ENCODE results near the gene DISC1.
"Not testable (repeated sequence)": the region's sequence is repeated elsewhere in the genome, so short reads cannot be mapped to it uniquely, and the experiment has no call there.

Gene DISC1

DNA sequence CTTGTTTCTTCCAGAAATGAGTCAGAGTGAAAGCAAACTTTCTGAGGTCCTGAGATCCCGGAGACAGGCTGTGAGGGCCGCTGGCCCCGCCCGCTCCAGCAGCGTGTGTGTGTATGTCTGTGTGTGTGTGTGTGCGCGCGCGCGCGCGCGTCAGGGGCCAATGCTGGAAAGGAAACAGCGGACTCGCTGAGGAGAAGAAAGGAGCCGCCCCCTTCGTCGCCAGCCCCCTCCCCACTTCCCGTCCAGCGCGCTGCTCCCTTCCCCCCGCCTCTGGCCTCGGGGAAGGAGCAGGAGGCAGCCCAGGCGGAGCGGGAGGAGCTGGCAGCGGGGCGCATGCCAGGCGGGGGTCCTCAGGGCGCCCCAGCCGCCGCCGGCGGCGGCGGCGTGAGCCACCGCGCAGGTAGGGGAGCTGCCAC, at the start of gene DISC1:
DISC1 (plus strand) TSS at position 256 of the 416 bp plus-strand sequence; CDS start at position 334, 78 bp downstream.
- DNase-seq (ENCODE audit: low read depth in 2 of 2): peak; percentile 38 to 54

- no peak for DNase-seq (ENCODE audit: low read depth in 2 of 2)
Measured at GRCh38 chr1:231576804-231577718, 49.5 kb upstream of the DISC1 start.

DNA sequence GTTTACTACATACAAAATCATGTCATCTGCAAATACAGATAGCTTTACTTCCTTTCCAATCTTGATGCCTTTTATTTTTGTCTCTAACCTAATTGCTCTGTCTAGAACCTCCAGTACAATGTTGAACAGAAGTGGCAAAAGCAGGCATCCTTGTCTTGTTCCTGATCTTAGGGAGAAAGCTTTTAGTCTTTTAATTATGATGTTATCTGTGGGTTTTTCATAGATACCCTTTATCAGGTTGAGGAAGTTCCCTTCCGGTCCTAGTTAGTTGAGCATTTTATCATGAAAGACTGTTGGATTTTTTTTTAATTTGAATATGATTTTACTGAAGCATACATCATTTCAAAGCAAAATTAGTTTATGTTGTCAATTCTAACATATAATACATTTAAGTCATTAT, 45.7 kb upstream of the DISC1 start:
- no peak for DNase-seq (ENCODE audit: low read depth in 2 of 2)

DNA sequence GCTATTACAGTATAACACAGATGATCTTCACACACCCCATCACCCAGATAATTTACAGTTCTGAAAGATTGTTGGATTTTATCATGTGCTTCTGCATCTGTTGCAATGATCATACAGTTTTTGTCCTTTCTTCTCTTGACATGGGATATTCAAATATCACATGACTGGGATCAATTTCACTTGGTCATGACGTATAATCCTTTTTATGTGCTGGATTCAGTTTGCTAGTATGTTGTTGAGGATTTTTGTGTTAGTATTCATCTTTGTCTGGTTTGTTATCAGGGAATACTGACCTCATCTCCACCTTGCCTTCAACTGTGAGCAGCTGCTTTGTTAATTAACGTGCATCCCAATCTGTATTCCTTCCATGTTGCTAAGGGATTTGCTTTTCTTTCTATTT, 44.7 kb upstream of the DISC1 start:
- no peak for DNase-seq (ENCODE audit: low read depth in 2 of 2)

DNA sequence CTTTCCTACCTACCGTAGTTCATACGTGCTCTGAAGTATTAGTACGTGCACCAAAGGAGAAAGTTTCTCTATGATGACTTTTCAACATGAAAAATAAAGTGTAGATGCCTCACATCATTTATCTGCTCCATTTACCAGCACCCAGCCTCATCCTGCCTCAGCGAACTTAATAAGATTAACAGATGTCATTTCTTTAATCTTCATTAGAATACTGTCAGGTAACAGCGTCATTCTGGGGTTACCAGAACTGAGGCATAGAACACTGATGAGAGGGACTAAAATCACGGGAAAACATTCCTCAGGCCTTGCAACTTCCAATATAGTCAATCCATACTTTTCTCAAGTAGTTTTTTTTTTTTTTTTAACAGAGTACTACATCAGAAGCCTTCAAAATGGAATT, 43.2 kb upstream of the DISC1 start:
- DNase-seq (ENCODE audit: low read depth in 2 of 2): no peak

- no peak for DNase-seq (ENCODE audit: low read depth in 2 of 2)
Measured at GRCh38 chr1:231584117-231584516, 42.5 kb upstream of the DISC1 start.

DNA sequence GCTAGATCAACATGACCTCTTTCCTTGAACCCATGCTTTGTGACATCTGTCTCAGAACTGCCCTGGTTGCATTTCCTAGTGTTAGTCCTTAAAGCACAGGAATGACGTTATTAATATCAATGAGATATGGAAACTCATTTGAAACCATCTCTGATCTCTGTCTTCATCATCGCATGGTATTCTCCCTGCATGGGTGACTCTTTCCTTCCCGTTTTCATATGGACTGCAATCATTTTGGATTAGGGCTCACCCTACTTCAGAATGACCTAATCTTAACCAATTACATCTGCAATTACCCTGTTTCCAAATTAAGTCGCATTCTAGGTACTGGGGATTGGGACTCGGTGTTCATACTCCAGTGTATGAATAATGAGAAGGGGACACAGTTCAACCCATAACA, 41.7 kb upstream of the DISC1 start:
- no peak for DNase-seq (ENCODE audit: low read depth in 2 of 2)

DNA sequence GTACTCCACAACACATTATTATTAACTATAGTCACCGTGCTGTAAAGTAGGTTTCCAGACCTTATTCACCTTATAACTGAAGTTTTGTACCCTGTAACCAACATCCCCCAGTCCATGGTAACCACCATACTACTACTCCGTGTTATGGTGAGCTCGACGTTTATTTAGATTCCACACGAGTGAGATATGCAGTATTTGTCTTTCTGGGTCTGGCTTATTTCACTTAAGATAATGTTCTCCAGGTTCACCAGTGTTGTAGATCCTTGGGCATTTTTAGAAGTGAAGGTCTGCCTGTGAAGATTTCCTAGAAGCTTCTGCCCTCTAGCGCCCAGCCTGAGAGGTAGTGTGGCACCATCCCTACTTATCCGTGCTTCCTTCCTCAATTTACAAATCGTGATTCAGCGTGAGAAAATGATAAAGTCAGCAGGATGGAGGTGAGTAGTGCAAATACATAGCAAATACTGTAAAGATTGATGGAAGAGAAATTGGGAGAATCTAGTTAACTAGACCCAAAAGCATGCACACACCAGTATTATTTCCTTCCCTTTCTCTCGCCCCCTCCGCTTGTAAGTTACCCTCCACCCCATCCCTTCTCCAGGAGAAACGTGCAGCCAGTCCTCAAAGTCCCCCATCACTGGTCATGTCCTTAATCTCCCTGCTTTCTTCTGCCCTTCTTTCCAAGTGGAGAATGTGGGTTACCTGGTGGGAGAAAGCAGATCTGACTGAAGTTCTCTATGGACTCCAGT, 36.0 kb upstream of the DISC1 start:
- no peak for DNase-seq (ENCODE audit: low read depth in 2 of 2)

- DNase-seq (ENCODE audit: low read depth in 2 of 2): no peak
Measured at GRCh38 chr1:231591466-231591865, 35.1 kb upstream of the DISC1 start.

- no peak for DNase-seq (ENCODE audit: low read depth in 2 of 2)
Measured at GRCh38 chr1:231592809-231593208, 33.8 kb upstream of the DISC1 start.

DNA sequence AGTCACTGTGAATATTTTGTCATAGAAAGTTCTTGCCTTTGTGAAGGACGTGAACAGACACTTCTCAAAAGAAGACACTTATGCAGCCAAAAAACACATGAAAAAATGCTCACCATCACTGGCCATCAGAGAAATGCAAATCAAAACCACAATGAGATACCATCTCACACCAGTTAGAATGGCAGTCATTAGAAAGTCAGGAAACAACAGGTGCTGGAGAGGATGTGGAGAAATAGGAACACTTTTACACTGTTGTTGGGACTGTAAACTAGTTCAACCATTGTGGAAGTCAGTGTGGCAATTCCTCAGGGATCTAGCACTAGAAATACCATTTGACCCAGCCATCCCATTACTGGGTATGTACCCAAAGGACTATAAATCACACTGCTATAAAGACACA, 33.3 kb upstream of the DISC1 start:
- DNase-seq (ENCODE audit: low read depth in 2 of 2): not testable (repeated sequence)

DNA sequence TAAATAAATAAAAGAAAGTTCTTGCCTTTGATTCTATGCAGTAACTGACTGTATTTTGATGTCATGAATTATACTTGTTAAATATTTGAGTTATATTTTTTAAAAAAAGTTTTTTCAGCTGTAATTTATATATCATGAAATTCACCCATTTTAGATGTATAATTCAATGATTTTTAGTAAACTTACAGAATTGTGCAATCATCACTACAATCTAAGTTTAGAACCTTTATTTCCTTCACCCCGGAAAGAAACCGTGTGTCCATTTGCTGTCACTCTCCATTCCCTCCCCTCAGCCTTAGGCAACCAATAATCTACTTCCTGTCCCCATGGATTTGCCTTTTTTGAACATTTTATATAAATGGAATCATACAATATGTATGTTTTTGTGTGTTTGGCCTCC, 32.5 kb upstream of the DISC1 start:
- no peak for DNase-seq (ENCODE audit: low read depth in 2 of 2)

DNA sequence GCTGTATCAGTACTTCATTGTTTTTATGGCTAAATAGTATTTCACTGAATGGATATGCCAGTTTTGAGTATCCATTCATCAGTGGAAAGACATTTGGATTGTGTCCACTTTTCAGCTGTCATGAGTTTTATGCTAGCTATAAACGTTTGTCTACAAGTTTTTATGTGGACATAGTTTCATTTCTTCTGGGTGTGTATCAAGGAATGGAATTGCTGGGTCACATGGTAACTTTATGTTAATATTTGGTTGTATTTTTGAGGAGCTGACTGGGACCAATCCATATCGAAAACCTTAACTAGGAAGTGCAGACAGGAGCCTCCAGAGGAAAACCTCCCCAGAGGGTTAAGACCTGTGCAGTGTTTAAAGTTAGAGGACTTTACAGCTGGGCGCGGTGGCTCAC, 31.8 kb upstream of the DISC1 start:
- no peak for DNase-seq (ENCODE audit: low read depth in 2 of 2)

- no peak for DNase-seq (ENCODE audit: low read depth in 2 of 2)
Measured at GRCh38 chr1:231596337-231596791, 30.2 kb upstream of the DISC1 start.

DNA sequence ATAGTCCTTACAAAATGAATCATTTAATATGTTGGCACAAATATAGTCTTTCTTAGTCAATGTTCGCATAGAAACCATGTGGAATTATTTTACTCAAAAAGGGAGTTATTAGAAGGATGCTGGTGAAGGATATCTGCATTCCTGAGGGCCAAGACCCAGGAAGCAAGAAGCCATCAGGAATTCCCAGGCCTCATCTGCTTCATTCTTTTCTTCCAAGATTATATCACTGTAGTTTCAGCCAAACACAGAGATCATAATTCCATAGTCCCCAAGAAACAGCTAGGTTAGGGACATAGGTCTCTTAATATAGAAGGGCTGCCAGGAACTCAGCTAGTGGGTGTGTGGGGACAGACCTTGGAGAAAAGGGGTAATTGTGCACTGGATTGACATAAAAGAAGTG, 28.6 kb upstream of the DISC1 start:
- no peak for DNase-seq (ENCODE audit: low read depth in 2 of 2)

- DNase-seq (ENCODE audit: low read depth in 2 of 2): no peak
Measured at GRCh38 chr1:231600458-231600976, 26.1 kb upstream of the DISC1 start.

DNA sequence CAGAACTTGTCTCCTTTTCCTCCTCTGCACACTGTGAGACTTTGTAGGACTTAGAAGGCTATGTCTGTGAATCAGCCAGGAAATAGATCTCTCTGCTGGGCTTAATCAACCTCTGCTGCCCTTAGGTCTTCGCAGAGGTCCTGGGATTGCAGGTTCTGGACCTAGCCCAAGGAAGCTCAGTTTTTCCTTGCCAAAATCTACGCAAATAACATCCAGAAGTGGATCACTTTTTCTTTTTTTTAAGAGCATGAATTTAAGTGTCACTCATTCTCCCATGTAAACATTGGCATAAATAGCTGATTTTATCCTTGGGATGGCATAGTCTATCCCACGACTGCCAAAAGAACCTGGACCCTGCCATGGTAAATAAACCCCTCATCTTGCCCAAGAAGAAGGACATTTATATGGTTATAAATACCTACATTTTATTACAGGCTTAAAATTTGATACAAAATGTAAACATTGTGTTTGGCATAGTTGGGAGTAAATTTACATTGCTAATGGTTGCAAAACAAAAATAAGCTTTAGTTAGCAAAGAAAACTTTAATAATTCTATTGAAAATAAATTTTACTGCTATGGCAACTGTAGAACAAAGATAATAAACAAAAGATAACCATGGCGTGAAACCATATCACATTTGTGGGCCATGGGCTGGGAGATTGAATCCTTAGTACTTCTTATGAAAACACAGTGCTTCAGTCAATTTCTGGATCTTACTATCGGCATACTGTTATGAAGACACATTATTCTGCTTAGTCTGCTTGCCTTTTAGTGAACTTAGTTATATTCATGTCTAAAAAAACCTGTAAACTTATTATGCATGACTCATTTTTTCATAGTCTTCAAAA, 24.5 kb upstream of the DISC1 start:
- DNase-seq (ENCODE audit: low read depth in 2 of 2): no peak

DNA sequence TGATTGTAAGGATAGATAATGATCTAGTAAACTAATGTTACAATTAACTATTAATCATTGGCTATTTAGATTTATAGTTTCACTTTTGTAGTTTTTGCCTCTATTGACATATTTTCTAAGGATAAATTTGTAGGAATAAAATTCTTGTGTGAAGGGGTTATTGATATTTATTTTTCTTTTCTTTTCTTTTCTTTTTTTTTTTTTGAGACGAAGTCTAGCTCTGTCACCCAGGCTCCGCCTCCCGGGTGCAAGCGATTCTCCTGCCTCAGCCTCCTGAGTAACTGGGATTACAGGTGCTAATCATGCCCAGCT, 24.0 kb upstream of the DISC1 start:
- no peak for DNase-seq (ENCODE audit: low read depth in 2 of 2)

DNA sequence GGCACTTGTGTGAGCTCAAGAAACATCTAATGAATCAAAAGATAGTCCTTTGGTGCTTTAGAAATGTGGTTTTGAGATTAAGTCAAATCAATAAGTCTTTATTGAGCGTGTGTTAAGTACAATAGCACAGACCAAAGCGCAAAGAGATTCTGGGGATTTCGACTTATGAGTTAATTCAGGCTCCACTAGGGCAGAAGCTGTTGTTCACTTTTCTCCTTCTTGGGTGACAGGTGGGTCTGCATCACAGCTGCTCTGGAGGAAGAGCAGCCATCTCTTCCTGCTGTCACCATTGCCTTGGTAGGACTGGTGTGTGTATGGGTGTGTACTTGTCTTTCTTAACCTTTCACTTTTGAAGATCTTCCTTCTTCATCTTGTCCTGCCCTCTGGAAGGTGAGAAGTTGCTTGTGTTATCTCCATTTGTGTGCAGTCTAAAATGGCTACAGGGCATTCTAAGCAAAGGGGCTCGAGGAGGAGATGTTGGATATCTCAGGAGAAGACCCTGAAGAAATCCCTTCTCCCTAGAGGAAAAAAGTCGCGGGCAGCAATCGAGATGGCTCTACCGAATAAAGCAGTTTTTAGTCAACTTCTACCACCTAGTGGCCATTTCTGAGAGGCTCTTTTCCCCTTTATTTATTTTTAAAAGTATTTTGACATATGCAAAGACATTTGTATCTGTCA, 22.9 kb upstream of the DISC1 start:
- no peak for DNase-seq (ENCODE audit: low read depth in 2 of 2)

DNA sequence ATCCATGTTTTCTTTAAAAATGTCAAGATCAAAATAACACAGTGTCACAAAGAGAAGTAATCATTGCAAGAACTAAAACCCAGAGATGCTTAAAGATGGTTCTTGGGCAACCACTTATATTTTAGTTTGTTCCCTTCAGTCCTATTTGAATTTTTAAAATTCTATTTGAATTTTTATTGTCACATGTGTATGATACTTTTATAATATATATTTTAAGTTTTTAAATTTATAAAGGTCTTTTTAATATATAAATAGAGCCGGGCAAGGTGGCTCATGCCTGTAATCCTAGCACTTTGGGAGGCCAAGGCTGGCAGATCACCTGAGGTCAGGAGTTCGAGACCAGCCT, 22.3 kb upstream of the DISC1 start:
- no peak for DNase-seq (ENCODE audit: low read depth in 2 of 2)

Data from stimulated activated CD8-positive, alpha-beta memory T cell treated with anti-CD3 and anti-CD28 coated beads, Interleukin-15, amount 100 ng/mL, for 48 hours (primary cell).